ENCODE data around the gene CLPTM1. TPM values are rescaled to one million over a fixed set of nuclear protein-coding genes. Genes with fewer than 3 reads are reported as not detected.
"Not testable (repeated sequence)": the region's sequence is repeated elsewhere in the genome, so short reads cannot be mapped to it uniquely, and the experiment has no call there.

Gene CLPTM1
- total RNA-seq, 6 donors from 2014 or later: 53.4 to 139 (median 99.6) TPM

GRCh38 chr19:44968670-44969069 lies 13.5 kb downstream of the CLPTM1 start:
- TF ChIP-seq POLR2A (IDR thresholded peaks at IDR 0.05): no peak
- TF ChIP-seq EP300 (IDR thresholded peaks at IDR 0.05): no peak
- no peak for TF ChIP-seq CTCF (IDR thresholded peaks at IDR 0.05)
- no peak for TF ChIP-seq POLR2AphosphoS5 (IDR thresholded peaks at IDR 0.05)
- peaks cover 5 to 69% (median 42%) of the 10 kb centered on the region in 4 donors for H3K36me3 ChIP-seq
- no peaks in the 10 kb centered on the region for H3K9me3 ChIP-seq
- no peaks in the 10 kb centered on the region for H3K27me3 ChIP-seq
- DNase-seq: no peak
- H3K27ac ChIP-seq: no peak overlapping the region
- H3K4me3 ChIP-seq: no peak overlapping the region
- ATAC-seq (ENCODE audit: low FRiP score in 2 of 2): no peak
- H3K4me1 ChIP-seq: no peaks in the 10 kb centered on the region
- 92 to 100% methylated on average over 1 to 4 of the region's 4 CpGs for WGBS, 2 donors

GRCh38 chr19:44969437-44969836 lies 14.3 kb downstream of the CLPTM1 start:
- H3K4me3 ChIP-seq: no peak overlapping the region
- no peaks in the 10 kb centered on the region for H3K9me3 ChIP-seq
- DNase-seq: no peak
- ATAC-seq (ENCODE audit: low FRiP score in 2 of 2): no peak
- TF ChIP-seq POLR2AphosphoS5 (IDR thresholded peaks at IDR 0.05) (no peak), POLR2A (IDR thresholded peaks at IDR 0.05) (no peak), CTCF (IDR thresholded peaks at IDR 0.05) (no peak), EP300 (IDR thresholded peaks at IDR 0.05) (no peak)
- peaks cover 5 to 69% (median 44%) of the 10 kb centered on the region in 4 donors for H3K36me3 ChIP-seq
- H3K4me1 ChIP-seq: no peaks in the 10 kb centered on the region
- no peak overlapping the region for H3K27ac ChIP-seq
- WGBS, 2 donors: 98% methylated on average over 5 of the region's 5 CpGs
- H3K27me3 ChIP-seq: no peaks in the 10 kb centered on the region

- not testable (repeated sequence) for H3K27me3 ChIP-seq; ATAC-seq (ENCODE audit: low FRiP score in 2 of 2); H3K4me1 ChIP-seq; H3K4me3 ChIP-seq; H3K9me3 ChIP-seq; H3K27ac ChIP-seq; DNase-seq
- 90% methylated on average over 6 of the region's 6 CpGs for WGBS, 2 donors
- peaks cover 8 to 70% (median 46%) of the 10 kb centered on the region in 4 donors for H3K36me3 ChIP-seq
Measured at GRCh38 chr19:44971451-44971850, 16.3 kb downstream of the CLPTM1 start.

GRCh38 chr19:44972802-44973201 lies 17.6 kb downstream of the CLPTM1 start:
- DNase-seq: no peak
- no peak for ATAC-seq (ENCODE audit: low FRiP score in 2 of 2)
- Histone ChIP-seq H3K4me3 (no peak overlapping the region), H3K27me3 (no peaks in the 10 kb centered on the region), H3K36me3 (peaks cover 22 to 71% (median 54%) of the 10 kb centered on the region in 4 donors), H3K27ac (no peak overlapping the region), H3K4me1 (no peaks in the 10 kb centered on the region), H3K9me3 (no peaks in the 10 kb centered on the region)
- TF ChIP-seq POLR2AphosphoS5 (IDR thresholded peaks at IDR 0.05): no peak
- no peak for TF ChIP-seq POLR2A (IDR thresholded peaks at IDR 0.05)
- TF ChIP-seq EP300 (IDR thresholded peaks at IDR 0.05): no peak
- WGBS, 2 donors: 80 to 94% methylated on average over 1 to 13 of the region's 13 CpGs

GRCh38 chr19:44973982-44974735 lies 19.0 kb downstream of the CLPTM1 start:
- no peaks in the 10 kb centered on the region for H3K9me3 ChIP-seq
- peaks cover 29 to 73% (median 58%) of the 10 kb centered on the region in 4 donors for H3K36me3 ChIP-seq
- DNase-seq (no peak), ATAC-seq (ENCODE audit: low FRiP score in 2 of 2) (no peak)
- H3K27ac ChIP-seq: no peak overlapping the region
- H3K4me3 ChIP-seq: no peak overlapping the region
- no peak for TF ChIP-seq EP300 (IDR thresholded peaks at IDR 0.05)
- TF ChIP-seq CTCF (IDR thresholded peaks at IDR 0.05): no peak
- TF ChIP-seq POLR2AphosphoS5 (IDR thresholded peaks at IDR 0.05): no peak
- TF ChIP-seq POLR2A (IDR thresholded peaks at IDR 0.05): no peak
- no peaks in the 10 kb centered on the region for H3K4me1 ChIP-seq
- WGBS, 2 donors: 93 to 96% methylated on average over 20 to 21 of the region's 21 CpGs
- H3K27me3 ChIP-seq: no peaks in the 10 kb centered on the region

GRCh38 chr19:44974857-44975256 lies 19.7 kb downstream of the CLPTM1 start:
- 90 to 94% methylated on average over 5 of the region's 5 CpGs for WGBS, 2 donors
- Histone ChIP-seq H3K4me1 (no peaks in the 10 kb centered on the region), H3K9me3 (no peaks in the 10 kb centered on the region), H3K4me3 (no peak overlapping the region), H3K27ac (no peak overlapping the region), H3K36me3 (peaks cover 35 to 75% (median 65%) of the 10 kb centered on the region in 4 donors), H3K27me3 (no peaks in the 10 kb centered on the region)
- TF ChIP-seq POLR2AphosphoS5 (IDR thresholded peaks at IDR 0.05) (no peak), POLR2A (IDR thresholded peaks at IDR 0.05) (no peak), CTCF (IDR thresholded peaks at IDR 0.05) (no peak), EP300 (IDR thresholded peaks at IDR 0.05) (no peak)
- ATAC-seq (ENCODE audit: low FRiP score in 2 of 2): no peak
- DNase-seq: no peak
